ENCODE data around the gene CREB5. TPM values are rescaled to one million over a fixed set of nuclear protein-coding genes. Genes with fewer than 3 reads are reported as not detected.

CREB5 gene
- total RNA-seq, 1 donor from 2014 or later = 13.6 TPM

DNA sequence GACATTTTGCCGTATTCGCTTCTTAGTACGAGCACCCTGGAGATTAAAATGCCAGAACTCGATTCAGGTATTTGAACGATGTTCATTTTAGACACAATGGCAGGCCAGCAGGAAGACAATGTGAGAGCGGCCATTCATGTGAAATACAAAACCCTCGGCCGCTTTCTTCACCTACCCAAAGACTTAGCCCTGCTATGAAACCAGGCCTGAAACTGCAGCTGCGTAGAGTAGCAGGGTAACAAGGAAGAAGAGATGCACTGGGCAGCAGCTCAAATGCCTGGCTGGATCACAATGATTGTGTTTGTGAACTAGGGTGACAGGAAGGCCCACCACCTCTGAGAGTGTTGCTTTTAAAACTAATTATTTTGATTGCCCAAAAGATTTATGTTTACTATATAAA, 311.0 kb downstream of the CREB5 start:
- no peak for DNase-seq (ENCODE audit: low spot score in 2 of 2, unreplicated experiment in 2 of 2)
- TF ChIP-seq, protein P1, sequence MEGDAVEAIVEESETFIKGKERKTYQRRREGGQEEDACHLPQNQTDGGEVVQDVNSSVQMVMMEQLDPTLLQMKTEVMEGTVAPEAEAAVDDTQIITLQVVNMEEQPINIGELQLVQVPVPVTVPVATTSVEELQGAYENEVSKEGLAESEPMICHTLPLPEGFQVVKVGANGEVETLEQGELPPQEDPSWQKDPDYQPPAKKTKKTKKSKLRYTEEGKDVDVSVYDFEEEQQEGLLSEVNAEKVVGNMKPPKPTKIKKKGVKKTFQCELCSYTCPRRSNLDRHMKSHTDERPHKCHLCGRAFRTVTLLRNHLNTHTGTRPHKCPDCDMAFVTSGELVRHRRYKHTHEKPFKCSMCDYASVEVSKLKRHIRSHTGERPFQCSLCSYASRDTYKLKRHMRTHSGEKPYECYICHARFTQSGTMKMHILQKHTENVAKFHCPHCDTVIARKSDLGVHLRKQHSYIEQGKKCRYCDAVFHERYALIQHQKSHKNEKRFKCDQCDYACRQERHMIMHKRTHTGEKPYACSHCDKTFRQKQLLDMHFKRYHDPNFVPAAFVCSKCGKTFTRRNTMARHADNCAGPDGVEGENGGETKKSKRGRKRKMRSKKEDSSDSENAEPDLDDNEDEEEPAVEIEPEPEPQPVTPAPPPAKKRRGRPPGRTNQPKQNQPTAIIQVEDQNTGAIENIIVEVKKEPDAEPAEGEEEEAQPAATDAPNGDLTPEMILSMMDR (IDR thresholded peaks at IDR 0.05; ENCODE audit: unreplicated experiment) = no peak
- peaks cover 11% of the 10 kb centered on the region for H3K36me3 Mint-ChIP-seq
- H3K9me3 Mint-ChIP-seq = no peaks in the 10 kb centered on the region
- H3K4me1 Mint-ChIP-seq = peaks cover 8% of the 10 kb centered on the region
- H3K27ac Mint-ChIP-seq = no peak overlapping the region
- H3K27me3 Mint-ChIP-seq (ENCODE audit: low read depth) = no peaks in the 10 kb centered on the region
- no peak overlapping the region for H3K4me3 Mint-ChIP-seq

DNA sequence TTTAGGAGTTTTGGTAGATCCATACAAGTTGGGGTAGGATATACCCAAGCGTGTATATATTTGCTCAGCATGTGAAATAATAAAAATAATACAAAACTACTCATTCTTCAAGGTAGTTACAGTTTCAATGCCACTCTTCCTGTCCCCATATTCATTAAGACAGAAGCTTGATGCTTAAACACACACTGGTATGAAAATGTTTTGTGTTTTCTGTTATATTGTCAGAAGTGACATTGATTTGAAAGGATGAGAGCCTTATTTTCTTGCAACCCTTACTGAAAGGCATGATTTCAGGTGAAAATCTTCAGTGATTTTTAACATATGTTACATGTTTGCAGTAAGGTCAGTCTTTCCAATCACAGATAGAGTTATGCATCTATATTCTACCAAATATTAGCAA, 312.2 kb downstream of the CREB5 start:
- Mint-ChIP-seq H3K4me3 (no peak overlapping the region), H3K27me3 (ENCODE audit: low read depth) (no peaks in the 10 kb centered on the region), H3K27ac (no peak overlapping the region), H3K9me3 (no peaks in the 10 kb centered on the region), H3K4me1 (peaks cover 8% of the 10 kb centered on the region), H3K36me3 (peaks cover 7% of the 10 kb centered on the region)
- DNase-seq (ENCODE audit: low spot score in 2 of 2, unreplicated experiment in 2 of 2) = no peak
- TF ChIP-seq, protein P1 (IDR thresholded peaks at IDR 0.05; ENCODE audit: unreplicated experiment) = no peak

DNA sequence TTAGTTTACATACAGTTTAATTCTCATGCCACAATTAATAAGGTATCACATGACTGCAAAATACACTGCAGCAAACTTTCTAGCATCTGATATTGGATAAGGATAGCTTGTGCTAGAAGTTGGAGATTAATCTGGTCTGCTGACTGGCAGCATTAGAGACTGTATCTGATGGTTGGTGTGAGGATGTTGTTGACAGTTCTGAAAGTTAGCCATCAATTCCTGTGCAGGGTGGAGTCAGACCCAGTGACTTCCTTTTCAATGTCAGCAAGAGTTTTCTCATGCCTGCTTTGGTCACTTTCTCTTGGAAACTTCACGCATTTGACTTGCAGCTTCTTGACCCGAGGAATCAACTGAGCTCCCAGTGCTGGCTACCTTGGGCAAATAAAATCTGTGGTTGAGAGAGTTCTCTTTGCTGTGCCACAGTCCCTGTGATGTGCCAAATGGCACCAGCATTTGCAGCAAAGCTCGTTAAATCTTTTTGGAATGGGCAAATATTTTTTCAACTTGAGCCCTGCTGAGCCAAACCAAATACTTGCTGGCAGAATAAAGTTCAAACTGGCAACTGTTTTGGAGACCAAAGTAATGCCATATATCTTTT, 312.8 kb downstream of the CREB5 start:
- DNase-seq (ENCODE audit: low spot score in 2 of 2, unreplicated experiment in 2 of 2) = no peak
- Mint-ChIP-seq H3K4me3 (no peak overlapping the region), H3K36me3 (peaks cover 5% of the 10 kb centered on the region), H3K27me3 (ENCODE audit: low read depth) (no peaks in the 10 kb centered on the region), H3K9me3 (no peaks in the 10 kb centered on the region), H3K4me1 (peaks cover 8% of the 10 kb centered on the region), H3K27ac (no peak overlapping the region)
- TF ChIP-seq, protein P1 (IDR thresholded peaks at IDR 0.05; ENCODE audit: unreplicated experiment) = no peak

DNA sequence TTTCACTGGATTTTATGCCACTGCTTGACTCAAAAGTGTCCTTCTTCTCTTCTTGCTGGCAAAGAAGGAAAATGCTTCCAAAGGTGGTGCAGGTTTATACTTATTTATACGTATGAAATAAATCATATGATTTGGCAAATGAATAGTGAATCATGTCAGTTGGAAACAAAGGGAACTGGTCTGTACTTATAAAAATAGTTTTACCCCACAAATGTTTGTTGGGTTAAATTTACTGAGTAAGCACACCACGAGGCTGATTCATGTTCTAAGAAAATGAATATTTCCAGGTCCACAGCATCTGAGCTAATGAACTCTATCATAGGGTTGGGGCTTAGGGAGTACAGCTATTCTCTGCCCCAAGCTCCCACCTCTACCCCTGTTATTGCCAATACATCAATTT, 313.6 kb downstream of the CREB5 start:
- H3K27ac Mint-ChIP-seq = no peak overlapping the region
- H3K36me3 Mint-ChIP-seq = no peaks in the 10 kb centered on the region
- DNase-seq (ENCODE audit: low spot score in 2 of 2, unreplicated experiment in 2 of 2) = no peak
- H3K4me1 Mint-ChIP-seq = peaks cover 8% of the 10 kb centered on the region
- H3K27me3 Mint-ChIP-seq (ENCODE audit: low read depth) = no peaks in the 10 kb centered on the region
- no peaks in the 10 kb centered on the region for H3K9me3 Mint-ChIP-seq
- TF ChIP-seq, protein P1 (IDR thresholded peaks at IDR 0.05; ENCODE audit: unreplicated experiment) = no peak
- no peak overlapping the region for H3K4me3 Mint-ChIP-seq

DNA sequence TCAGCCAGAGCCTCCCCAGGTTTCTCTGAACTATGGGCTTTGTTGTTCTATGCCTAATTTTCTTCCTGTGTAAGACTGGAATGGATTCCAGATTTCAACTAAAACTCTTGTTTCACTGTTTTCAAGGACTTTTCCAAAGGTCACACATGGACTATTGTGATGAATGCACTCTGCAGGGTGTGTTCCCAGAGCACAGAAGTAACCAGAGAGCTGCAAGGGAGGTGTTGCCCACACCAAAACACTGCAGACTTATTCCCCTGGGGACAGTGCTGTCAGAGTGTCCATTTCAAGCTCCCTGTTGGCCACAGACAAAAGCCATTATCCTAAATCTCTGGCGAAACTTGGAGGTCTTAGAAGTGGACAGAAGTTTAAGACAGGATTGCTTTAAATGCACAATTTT, 314.2 kb downstream of the CREB5 start:
- Mint-ChIP-seq H3K4me3 (no peak overlapping the region), H3K4me1 (peaks cover 8% of the 10 kb centered on the region), H3K27ac (no peak overlapping the region), H3K9me3 (no peaks in the 10 kb centered on the region), H3K27me3 (ENCODE audit: low read depth) (no peaks in the 10 kb centered on the region), H3K36me3 (no peaks in the 10 kb centered on the region)
- DNase-seq (ENCODE audit: low spot score in 2 of 2, unreplicated experiment in 2 of 2) = no peak
- TF ChIP-seq, protein P1 (IDR thresholded peaks at IDR 0.05; ENCODE audit: unreplicated experiment) = no peak

DNA sequence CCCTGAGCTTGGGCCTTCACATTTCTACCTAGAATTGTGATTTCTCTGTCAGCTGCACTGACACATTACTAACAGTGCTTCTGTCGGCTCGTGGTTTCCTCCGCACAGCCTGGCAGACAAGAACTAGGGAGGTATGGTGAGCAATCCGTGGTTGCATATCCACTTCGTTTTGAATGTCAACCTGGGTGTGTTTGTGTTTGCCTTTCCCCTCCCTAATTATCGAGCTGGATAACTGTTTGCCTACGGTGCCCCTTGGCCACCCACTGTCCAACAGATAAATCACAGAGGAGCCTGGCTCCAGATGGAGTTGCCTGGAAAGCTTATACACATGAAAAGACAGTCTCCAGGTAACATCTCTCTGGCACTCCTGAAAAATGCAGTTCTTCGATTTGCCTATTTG, 317.0 kb downstream of the CREB5 start:
- no peaks in the 10 kb centered on the region for H3K9me3 Mint-ChIP-seq
- no peak for DNase-seq (ENCODE audit: low spot score in 2 of 2, unreplicated experiment in 2 of 2)
- no peaks in the 10 kb centered on the region for H3K4me1 Mint-ChIP-seq
- no peak overlapping the region for H3K27ac Mint-ChIP-seq
- H3K27me3 Mint-ChIP-seq (ENCODE audit: low read depth) = no peaks in the 10 kb centered on the region
- no peak overlapping the region for H3K4me3 Mint-ChIP-seq
- H3K36me3 Mint-ChIP-seq = peaks cover 3% of the 10 kb centered on the region
- TF ChIP-seq, protein P1 (IDR thresholded peaks at IDR 0.05; ENCODE audit: unreplicated experiment) = no peak

Data from mesothelial cell of epicardium (in vitro differentiated cells).